HG02678 (cell line): ENCODE data around the gene STXBP1.

Experiments used
- ATAC-seq: cut with Tn5 transposase; IDR thresholded peaks from one replicate; pipeline ENCODE4 v1.9.1; 2021; ENCODE audit warnings: mild to moderate bottlenecking, moderate library complexity; ENCODE audit not compliant: unreplicated experiment

Gene STXBP1

GRCh38 chr9:127651697-127652610 lies 39.9 kb downstream of the STXBP1 start:
- ATAC-seq: no peak

- ATAC-seq: no peak
Measured at GRCh38 chr9:127652733-127653132, 40.7 kb downstream of the STXBP1 start.

- ATAC-seq: no peak
Measured at GRCh38 chr9:127654619-127655018, 42.5 kb downstream of the STXBP1 start.

- ATAC-seq: no peak
Measured at GRCh38 chr9:127658428-127658827, 46.4 kb downstream of the STXBP1 start.

GRCh38 chr9:127660886-127661741 lies 49.0 kb downstream of the STXBP1 start:
- no peak for ATAC-seq

- no peak for ATAC-seq
Measured at GRCh38 chr9:127662617-127663016, 50.5 kb downstream of the STXBP1 start.

- no peak for ATAC-seq
Measured at GRCh38 chr9:127664324-127664677, 52.2 kb downstream of the STXBP1 start.

- ATAC-seq: no peak
Measured at GRCh38 chr9:127664678-127665507, 52.8 kb downstream of the STXBP1 start.

- ATAC-seq: no peak
Measured at GRCh38 chr9:127667127-127667844, 55.2 kb downstream of the STXBP1 start.

- ATAC-seq: no peak
Measured at GRCh38 chr9:127667906-127668305, 55.8 kb downstream of the STXBP1 start.

- ATAC-seq: no peak
Measured at GRCh38 chr9:127673234-127673633, 61.2 kb downstream of the STXBP1 start.

- no peak for ATAC-seq
Measured at GRCh38 chr9:127676638-127677037, 64.6 kb downstream of the STXBP1 start.

GRCh38 chr9:127679506-127679905 lies 67.4 kb downstream of the STXBP1 start:
- no peak for ATAC-seq

- ATAC-seq: no peak
Measured at GRCh38 chr9:127680226-127680625, 68.1 kb downstream of the STXBP1 start.

- no peak for ATAC-seq
Measured at GRCh38 chr9:127680846-127681245, 68.8 kb downstream of the STXBP1 start.

GRCh38 chr9:127682351-127683136 lies 70.5 kb downstream of the STXBP1 start:
- no peak for ATAC-seq

GRCh38 chr9:127683723-127684122 lies 71.6 kb downstream of the STXBP1 start:
- ATAC-seq: no peak

- no peak for ATAC-seq
Measured at GRCh38 chr9:127684576-127684975, 72.5 kb downstream of the STXBP1 start.
